Adrenal gland (tissue), 12 donors: ENCODE data around the gene NFATC1. TPM values are rescaled to one million over a fixed set of nuclear protein-coding genes. Genes with fewer than 3 reads are reported as not detected.
"Not testable (repeated sequence)": the region's sequence is repeated elsewhere in the genome, so short reads cannot be mapped to it uniquely, and the experiment has no call there.

Experiments used
- DNase-seq, 7 donors: peaks; one replicate each; pipeline ENCODE4 v3.0.0-alpha.2; 2019 to 2020
- H3K27ac ChIP-seq, 5 donors: fragments of 200-600 bp; sonication (generic) in 4 of 5; 1 replicate in 3 of 5; 2 replicates in 2 of 5; pipeline versions ENCODE4 v1.5.1 to v1.8.0; 2016 to 2020; ENCODE audit warnings: mild to moderate bottlenecking in 1 of 5
- H3K27me3 ChIP-seq: fragments of 200-600 bp; 2 replicates; pipeline ENCODE4 v1.8.0; 2021
- H3K36me3 ChIP-seq, 2 donors: fragments of 200-600 bp; replicated peaks in 1 of 2; 1 replicate in 1 of 2; 2 replicates in 1 of 2; pipeline versions ENCODE4 v1.5.1 to v1.8.0; 2018 to 2022
- H3K4me1 ChIP-seq, 2 donors: fragments of 200-600 bp; replicated peaks in 1 of 2; 1 replicate in 1 of 2; 2 replicates in 1 of 2; pipeline versions ENCODE4 v1.5.1 to v1.8.0; 2018 to 2021
- H3K4me3 ChIP-seq, 4 donors: fragments of 200-600 bp; sonication (generic) in 3 of 4; one replicate each; pipeline ENCODE4 v1.5.1; 2016 to 2018
- H3K9me3 ChIP-seq, 3 donors: fragments of 200-600 bp; sonication (generic) in 1 of 3; replicated peaks in 1 of 3; 1 replicate in 2 of 3; 2 replicates in 1 of 3; pipeline versions ENCODE4 v1.5.1 to v1.8.0; 2016 to 2021
- POLR2A ChIP-seq, 2 donors: fragments of 450-650 bp; IDR thresholded peaks; one replicate each; pipeline ENCODE4 v1.6.1; 2017; ENCODE audit warnings: antibody characterized with exemption in 2 of 2, mild to moderate bottlenecking in 2 of 2, moderate library complexity in 1 of 2
- WGBS, 4 donors: extraction: QIAGEN DNeasy Blood & Tissue Kit in 2 of 4; methylation state at CpG; one replicate each; pipeline versions ENCODE4 v1.1.5 to v1.1.7; 2013 to 2017; 5-methylcytosine and 5-hydroxymethylcytosine counted together
- intact Hi-C, 2 donors: fragments of 100-400 bp; cut with DNase I; formaldehyde crosslinking; loops; one replicate each; pipeline versions ENCODE4 v1.14.1 to v1.15.0; 2022 to 2023
- polyA plus RNA-seq, 3 donors: library from polyadenylated mRNA; stranded (reverse); fragments of 200-250 nt in 2 of 3; fragments of 350-450 nt in 1 of 3; fragmentation: Illumina TruSeq in 1 of 3; extraction: RNeasy Lipid Tissue Mini Kit (QIAGEN cat#74804) in 1 of 3; gene quantifications; one replicate each; pipeline ENCODE4 v1.2.3, GENCODE V29; 2013 to 2014
- total RNA-seq, 9 donors: library from RNA; depleted of rRNA in 4 of 9; stranded (reverse); fragments of >200 nt in 4 of 9; fragments of 120-200 nt in 1 of 9; fragmentation: NEBNext Ultra II Directional in 1 of 9; extraction: Animal tissue kit (Norgen Biotek cat#: 25700) in 1 of 9; gene quantifications; one replicate each; pipeline versions ENCODE4 v1.1.0 to v1.2.4, GENCODE V29; 2013 to 2023
- TF ChIP-seq, protein P1 (sequence below), 6 experiments: fragments of 450-650 bp in 4 of 6; fragments of 200-600 bp in 2 of 6; sonication (generic) in 1 of 6; IDR thresholded peaks; 1 replicate in 5 of 6; 2 replicates in 1 of 6; pipeline versions ENCODE4 v1.5.1 to v1.8.0; 2016 to 2021; ENCODE audit warnings: antibody characterized with exemption in 6 of 6, mild to moderate bottlenecking in 2 of 6, moderate library complexity in 1 of 6
- donor health status: healthy with polysubstance abuse.
- donor health status: Bipolar disorder and iron deficiency.
- donor health status: DM: yes; HTN: yes; CAD: no.
- donor health status: DM: no; HTN: no; CAD: no.
- donor health status: DM: no; HTN: no; CAD: no.
- donor health status: DM: yes; HTN: yes; CAD: no.

NFATC1 gene
- total and polyA plus RNA-seq, 12 donors: 0.50 to 20.9 (median 6.7) TPM

- peaks cover 10 to 13% of the 10 kb centered on the region in 2 donors for H3K4me1 ChIP-seq
- peaks cover 0 to 3% of the 10 kb centered on the region in 2 donors for H3K36me3 ChIP-seq
- WGBS, 4 donors: 72 to 86% (median 78%) methylated on average over 4 of the region's 4 CpGs
- no peak overlapping the region for H3K4me3 ChIP-seq
- H3K27me3 ChIP-seq: no peaks in the 10 kb centered on the region
- intact Hi-C loops: no loop called here
- no peak for TF ChIP-seq POLR2A (IDR thresholded peaks at IDR 0.05)
- TF ChIP-seq, protein P1, sequence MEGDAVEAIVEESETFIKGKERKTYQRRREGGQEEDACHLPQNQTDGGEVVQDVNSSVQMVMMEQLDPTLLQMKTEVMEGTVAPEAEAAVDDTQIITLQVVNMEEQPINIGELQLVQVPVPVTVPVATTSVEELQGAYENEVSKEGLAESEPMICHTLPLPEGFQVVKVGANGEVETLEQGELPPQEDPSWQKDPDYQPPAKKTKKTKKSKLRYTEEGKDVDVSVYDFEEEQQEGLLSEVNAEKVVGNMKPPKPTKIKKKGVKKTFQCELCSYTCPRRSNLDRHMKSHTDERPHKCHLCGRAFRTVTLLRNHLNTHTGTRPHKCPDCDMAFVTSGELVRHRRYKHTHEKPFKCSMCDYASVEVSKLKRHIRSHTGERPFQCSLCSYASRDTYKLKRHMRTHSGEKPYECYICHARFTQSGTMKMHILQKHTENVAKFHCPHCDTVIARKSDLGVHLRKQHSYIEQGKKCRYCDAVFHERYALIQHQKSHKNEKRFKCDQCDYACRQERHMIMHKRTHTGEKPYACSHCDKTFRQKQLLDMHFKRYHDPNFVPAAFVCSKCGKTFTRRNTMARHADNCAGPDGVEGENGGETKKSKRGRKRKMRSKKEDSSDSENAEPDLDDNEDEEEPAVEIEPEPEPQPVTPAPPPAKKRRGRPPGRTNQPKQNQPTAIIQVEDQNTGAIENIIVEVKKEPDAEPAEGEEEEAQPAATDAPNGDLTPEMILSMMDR (IDR thresholded peaks at IDR 0.05): no peak
- DNase-seq: no peak
- H3K9me3 ChIP-seq: peaks cover 0 to 18% (median 0%) of the 10 kb centered on the region in 3 donors
- no peak overlapping the region for H3K27ac ChIP-seq
Measured at GRCh38 chr18:79502782-79503181, 107.1 kb downstream of the NFATC1 start.

DNA sequence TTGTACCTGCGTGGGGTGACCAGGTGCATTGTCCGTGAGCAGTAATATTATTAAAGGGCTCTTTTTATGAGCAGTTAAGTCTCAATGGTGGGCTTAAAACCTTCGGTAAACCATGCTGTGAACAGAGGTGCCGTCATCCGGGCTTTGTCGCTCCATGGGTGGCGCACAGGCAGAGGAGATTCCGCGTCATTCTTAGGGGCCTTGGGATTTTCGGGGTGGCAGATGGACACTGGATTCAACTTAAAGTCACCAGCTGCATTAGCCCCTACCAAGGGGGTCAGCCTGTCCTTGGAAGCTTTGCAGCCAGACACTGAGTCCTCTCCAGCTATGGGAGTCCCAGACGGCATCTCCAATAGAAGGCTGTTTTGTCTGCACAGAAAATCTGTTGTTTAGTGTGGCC lies 107.7 kb downstream of the NFATC1 start:
- Histone ChIP-seq H3K27me3 (no peaks in the 10 kb centered on the region), H3K4me3 (no peak overlapping the region), H3K9me3 (peaks cover 0 to 16% (median 0%) of the 10 kb centered on the region in 3 donors), H3K27ac (no peak overlapping the region), H3K36me3 (peaks cover 0 to 3% of the 10 kb centered on the region in 2 donors), H3K4me1 (peaks cover 10 to 18% of the 10 kb centered on the region in 2 donors)
- WGBS, 4 donors: 82 to 94% (median 93%) methylated on average over 9 to 11 of the region's 11 CpGs
- DNase-seq: peak in 1 of 7 donors; percentile 6
- intact Hi-C loops: no loop called here
- TF ChIP-seq, protein P1 (IDR thresholded peaks at IDR 0.05): no peak
- no peak for TF ChIP-seq POLR2A (IDR thresholded peaks at IDR 0.05)

GRCh38 chr18:79504034-79504433 lies 108.3 kb downstream of the NFATC1 start:
- 80 to 85% (median 83%) methylated on average over 12 of the region's 12 CpGs for WGBS, 4 donors
- H3K4me1 ChIP-seq: peaks cover 10 to 19% of the 10 kb centered on the region in 2 donors
- peaks cover 0 to 10% (median 0%) of the 10 kb centered on the region in 3 donors for H3K9me3 ChIP-seq
- no peak for TF ChIP-seq POLR2A (IDR thresholded peaks at IDR 0.05)
- TF ChIP-seq, protein P1 (IDR thresholded peaks at IDR 0.05): no peak
- H3K4me3 ChIP-seq: no peak overlapping the region
- intact Hi-C loops: no loop called here
- H3K27me3 ChIP-seq: no peaks in the 10 kb centered on the region
- no peak overlapping the region for H3K27ac ChIP-seq
- peak in 1 of 7 donors; percentile 2 for DNase-seq
- H3K36me3 ChIP-seq: peaks cover 0 to 3% of the 10 kb centered on the region in 2 donors

DNA sequence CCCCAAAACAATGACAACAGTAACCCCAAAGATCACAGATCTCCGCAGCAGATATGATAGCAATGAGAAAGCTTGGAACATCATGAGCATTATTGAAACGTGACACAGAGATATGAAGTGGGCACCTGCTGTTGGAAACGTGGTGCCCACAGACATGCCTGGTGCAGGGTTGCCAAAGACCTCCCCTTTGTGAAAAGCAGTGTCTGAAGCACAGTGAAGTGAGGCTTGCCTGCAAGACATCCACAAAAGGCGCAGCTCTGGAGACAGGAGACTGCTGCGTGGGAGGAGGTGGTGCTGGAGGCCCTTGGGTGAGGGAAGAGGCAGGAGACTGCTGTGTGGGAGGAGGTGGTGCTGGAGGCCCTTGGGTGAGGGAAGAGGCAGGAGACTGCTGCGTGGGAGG lies 108.8 kb downstream of the NFATC1 start:
- H3K4me3 ChIP-seq, H3K27me3 ChIP-seq, H3K9me3 ChIP-seq, H3K27ac ChIP-seq, H3K36me3 ChIP-seq, DNase-seq, intact Hi-C loops: not testable (repeated sequence)
- 63 to 81% (median 70%) methylated on average over 4 to 6 of the region's 6 CpGs for whole genome bisulfite sequencing, 4 donors
- peaks cover 10 to 19% of the 10 kb centered on the region in 2 donors for H3K4me1 ChIP-seq

- H3K4me3 ChIP-seq, H3K27me3 ChIP-seq, DNase-seq, H3K36me3 ChIP-seq, H3K9me3 ChIP-seq, intact Hi-C loops: not testable (repeated sequence)
- Histone ChIP-seq H3K27ac (peak overlapping the region in 1 of 5 donors; percentile 96), H3K4me1 (peaks cover 10 to 19% of the 10 kb centered on the region in 2 donors)
- WGBS, 4 donors: 75 to 96% (median 87%) methylated on average over 2 to 3 of the region's 3 CpGs
Measured at GRCh38 chr18:79505465-79505864, 109.7 kb downstream of the NFATC1 start.
